ENCODE results near the gene ZDHHC18. TPM values are rescaled to one million over a fixed set of nuclear protein-coding genes. Genes with fewer than 3 reads are reported as not detected.

Gene ZDHHC18
- total RNA-seq, 1 experiment from 2014 or later = 33.1 TPM

DNA sequence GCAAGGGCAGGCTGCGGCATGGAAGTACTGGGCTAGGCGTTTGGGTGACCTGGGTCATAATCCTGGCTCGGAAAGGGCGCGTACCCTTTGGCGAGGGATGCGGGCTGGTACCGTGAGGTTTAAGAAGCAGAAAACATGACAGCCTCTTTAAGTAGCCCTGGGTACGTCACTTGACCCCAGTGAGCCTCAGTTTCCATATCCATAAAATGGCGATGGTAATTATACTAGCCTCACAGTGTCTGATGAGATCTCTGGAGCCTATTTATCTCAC, 38.0 kb upstream of the ZDHHC18 start:
- Histone ChIP-seq H2AK5ac (ENCODE audit: insufficient read length, low read length) (no peak overlapping the region), H3K4me2 (ENCODE audit: insufficient read depth, insufficient read length, low read length) (peak overlapping the region; percentile 85), H2BK12ac (ENCODE audit: insufficient read length, low read depth, low read length) (no peak overlapping the region), H2BK5ac (ENCODE audit: insufficient read length, low read length) (no peak overlapping the region), H3K4ac (ENCODE audit: low read depth, low read length) (no peak overlapping the region), H3K79me1 (ENCODE audit: insufficient read depth, low read depth, low read length, poor library complexity, severe bottlenecking) (no peaks in the 10 kb centered on the region), H3K9ac (ENCODE audit: extremely low read depth, insufficient read length, low read length) (peak overlapping the region; percentile 53), H3K56ac (ENCODE audit: insufficient read length, low read depth, low read length) (no peak overlapping the region), H3K9me3 (ENCODE audit: control insufficient read depth, low read depth, low read length) (no peaks in the 10 kb centered on the region), H4K8ac (replicated peaks; ENCODE audit: insufficient read length, low read depth, low read length) (no peak overlapping the region), H3K4me1 (ENCODE audit: insufficient read depth, low read length) (peaks cover 5% of the 10 kb centered on the region; the same call in 1 of the 2 replicates), H3K23me2 (ENCODE audit: insufficient read length, low read depth, low read length, poor library complexity, severe bottlenecking) (peaks cover 10% of the 10 kb centered on the region), H3K27ac (ENCODE audit: insufficient read length, low read depth, low read length) (no peak overlapping the region), H3T11ph (ENCODE audit: low read length) (no peak overlapping the region), H3K14ac (ENCODE audit: insufficient read depth, low read length) (0 out of 2 replicates have a peak overlapping the region, but pooled peaks have one; percentile 74), H3K23ac (ENCODE audit: insufficient read length, low read depth, low read length) (no peak overlapping the region), H4K5ac (ENCODE audit: insufficient read length, low read depth, low read length) (no peak overlapping the region), H2AFZ (ENCODE audit: low read length) (no peak overlapping the region), H4K91ac (ENCODE audit: insufficient read length, low read depth, low read length) (no peak overlapping the region), H3K27me3 (ENCODE audit: insufficient read depth, low read length) (no peaks in the 10 kb centered on the region), H4K20me1 (ENCODE audit: control insufficient read depth, insufficient read depth, insufficient read length) (no peaks in the 10 kb centered on the region), H2BK20ac (ENCODE audit: low read depth, low read length, poor library complexity, severe bottlenecking) (no peak overlapping the region), H2BK15ac (ENCODE audit: low read depth, low read length) (no peak overlapping the region), H3K79me2 (ENCODE audit: insufficient read depth, low read length) (no peaks in the 10 kb centered on the region; the same call in 1 of the 2 replicates), H3K18ac (ENCODE audit: insufficient read length, low read depth, low read length) (no peak overlapping the region), H2BK120ac (ENCODE audit: low read depth, low read length, poor library complexity, severe bottlenecking) (no peak overlapping the region)
- Mint-ChIP-seq H3K27me3 (ENCODE audit: low read depth) (no peaks in the 10 kb centered on the region; the same call in 1 of the 2 replicates), H3K4me1 (peaks cover 39 to 45% of the 10 kb centered on the region in 2 experiments), H3K9me3 (no peaks in the 10 kb centered on the region), H3K4me3 (peak overlapping the region; percentile 92 to 95), H3K36me3 (ENCODE audit: insufficient read depth in 1 of 3, low read depth in 3 of 3) (peaks cover 0 to 5% (median 4%) of the 10 kb centered on the region in 3 experiments; a peak in 4 of 7 replicates), H3K27ac (peak overlapping the region; percentile 1 to 21 (median 17))
- TF ChIP-seq, protein P1, sequence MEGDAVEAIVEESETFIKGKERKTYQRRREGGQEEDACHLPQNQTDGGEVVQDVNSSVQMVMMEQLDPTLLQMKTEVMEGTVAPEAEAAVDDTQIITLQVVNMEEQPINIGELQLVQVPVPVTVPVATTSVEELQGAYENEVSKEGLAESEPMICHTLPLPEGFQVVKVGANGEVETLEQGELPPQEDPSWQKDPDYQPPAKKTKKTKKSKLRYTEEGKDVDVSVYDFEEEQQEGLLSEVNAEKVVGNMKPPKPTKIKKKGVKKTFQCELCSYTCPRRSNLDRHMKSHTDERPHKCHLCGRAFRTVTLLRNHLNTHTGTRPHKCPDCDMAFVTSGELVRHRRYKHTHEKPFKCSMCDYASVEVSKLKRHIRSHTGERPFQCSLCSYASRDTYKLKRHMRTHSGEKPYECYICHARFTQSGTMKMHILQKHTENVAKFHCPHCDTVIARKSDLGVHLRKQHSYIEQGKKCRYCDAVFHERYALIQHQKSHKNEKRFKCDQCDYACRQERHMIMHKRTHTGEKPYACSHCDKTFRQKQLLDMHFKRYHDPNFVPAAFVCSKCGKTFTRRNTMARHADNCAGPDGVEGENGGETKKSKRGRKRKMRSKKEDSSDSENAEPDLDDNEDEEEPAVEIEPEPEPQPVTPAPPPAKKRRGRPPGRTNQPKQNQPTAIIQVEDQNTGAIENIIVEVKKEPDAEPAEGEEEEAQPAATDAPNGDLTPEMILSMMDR (conservative IDR thresholded peaks at IDR 0.05) = no peak
- WGBS (ENCODE audit: extremely low coverage, insufficient read length, low lambda C conversion rate) = no CpG with 5 or more reads among the region's 10 CpGs
- no peak for DNase-seq
